ENCODE measurements around the gene PRICKLE4. TPM values are rescaled to one million over a fixed set of nuclear protein-coding genes. Genes with fewer than 3 reads are reported as not detected.

PRICKLE4 gene
- polyA plus RNA-seq, 1 donor from 2014 or later: 1.3 TPM

GRCh38 chr6:41736186-41736733 is 44.3 kb upstream of the PRICKLE4 start:
- H2AFZ ChIP-seq (ENCODE audit: low read depth, low read length): no peak overlapping the region
- no peaks in the 10 kb centered on the region for H3K9me2 ChIP-seq (ENCODE audit: insufficient read depth, low read length)
- no peak overlapping the region for H3K27ac ChIP-seq (ENCODE audit: low read length)
- no peak overlapping the region for H3K4me3 ChIP-seq (ENCODE audit: low read length)
- H3K4me2 ChIP-seq (ENCODE audit: low read length): no peak overlapping the region
- H3K9me3 ChIP-seq (ENCODE audit: low read length): no peaks in the 10 kb centered on the region
- no peak for TF ChIP-seq EP300 (conservative IDR thresholded peaks at IDR 0.05; ENCODE audit: poor library complexity, severe bottlenecking)
- TF ChIP-seq POLR2AphosphoS5 (IDR thresholded peaks at IDR 0.05): no peak
- no peak for TF ChIP-seq TAF1 (IDR thresholded peaks at IDR 0.05; ENCODE audit: low read depth)
- no peak for TF ChIP-seq SMC3 (conservative IDR thresholded peaks at IDR 0.05; ENCODE audit: poor library complexity)
- TF ChIP-seq REST (IDR thresholded peaks at IDR 0.05; ENCODE audit: borderline replicate concordance): no peak
- TF ChIP-seq EZH2 (IDR thresholded peaks at IDR 0.05; ENCODE audit: borderline replicate concordance, insufficient read depth, low read length, poor library complexity, severe bottlenecking): no peak
- no peak for TF ChIP-seq CTCF (IDR thresholded peaks at IDR 0.05; ENCODE audit: poor library complexity, severe bottlenecking)
- no peak for TF ChIP-seq RAD21 (conservative IDR thresholded peaks at IDR 0.05)
- no peaks in the 10 kb centered on the region for H3F3A ChIP-seq (ENCODE audit: insufficient read depth, low read length, poor library complexity, severe bottlenecking)
- H4K20me1 ChIP-seq (ENCODE audit: insufficient read depth): no peaks in the 10 kb centered on the region
- no peak overlapping the region for H3K9ac ChIP-seq (ENCODE audit: low read length)
- H3K27me3 ChIP-seq (ENCODE audit: insufficient read depth, low read depth, low read length): peaks cover 22% of the 10 kb centered on the region
- H3K36me3 ChIP-seq (ENCODE audit: insufficient read depth, low read length): no peaks in the 10 kb centered on the region
- H3K79me2 ChIP-seq (replicated peaks; ENCODE audit: insufficient read depth, low read length): no peaks in the 10 kb centered on the region

GRCh38 chr6:41736800-41737555 is 43.6 kb upstream of the PRICKLE4 start:
- H3K9ac ChIP-seq (ENCODE audit: low read length): no peak overlapping the region
- no peak overlapping the region for H2AFZ ChIP-seq (ENCODE audit: low read depth, low read length)
- H3K36me3 ChIP-seq (ENCODE audit: insufficient read depth, low read length): no peaks in the 10 kb centered on the region
- no peak overlapping the region for H3K4me2 ChIP-seq (ENCODE audit: low read length)
- TF ChIP-seq CTCF (IDR thresholded peaks at IDR 0.05; ENCODE audit: poor library complexity, severe bottlenecking) (no peak), RAD21 (conservative IDR thresholded peaks at IDR 0.05) (no peak), MXI1 (conservative IDR thresholded peaks at IDR 0.05; ENCODE audit: poor library complexity, severe bottlenecking) (no peak), EZH2 (IDR thresholded peaks at IDR 0.05; ENCODE audit: borderline replicate concordance, insufficient read depth, low read length, poor library complexity, severe bottlenecking) (no peak)
- no peaks in the 10 kb centered on the region for H3F3A ChIP-seq (ENCODE audit: insufficient read depth, low read length, poor library complexity, severe bottlenecking)
- no peak overlapping the region for H3K27ac ChIP-seq (ENCODE audit: low read length)
- no peaks in the 10 kb centered on the region for H4K20me1 ChIP-seq (ENCODE audit: insufficient read depth)
- no peaks in the 10 kb centered on the region for H3K9me3 ChIP-seq (ENCODE audit: low read length)
- no peaks in the 10 kb centered on the region for H3K79me2 ChIP-seq (replicated peaks; ENCODE audit: insufficient read depth, low read length)
- H3K9me2 ChIP-seq (ENCODE audit: insufficient read depth, low read length): no peaks in the 10 kb centered on the region
- H3K27me3 ChIP-seq (ENCODE audit: insufficient read depth, low read depth, low read length): peaks cover 22% of the 10 kb centered on the region
- no peak overlapping the region for H3K4me3 ChIP-seq (ENCODE audit: low read length)
